Mammary epithelial cell (primary cell): ENCODE data around the gene CD28.

Experiments
- EZH2 ChIP-seq: IDR thresholded peaks from 2 replicates; pipeline ENCODE4 v1.6.1; 2012; ENCODE audit warnings: low read length, inconsistent platforms, borderline replicate concordance
- TF ChIP-seq, protein P1 (sequence below), 2 donors: IDR thresholded peaks in 1 of 2; conservative IDR thresholded peaks in 1 of 2; 2 replicates each; pipeline ENCODE4 v1.5.1; 2011 to 2012; ENCODE audit warnings: inconsistent platforms in 2 of 2, low read length in 2 of 2, mild to moderate bottlenecking in 2 of 2, control low read depth in 1 of 2, low read depth in 1 of 2; ENCODE audit not compliant: insufficient read depth in 1 of 2; ENCODE audit errors: extremely low read depth in 1 of 2

DNA sequence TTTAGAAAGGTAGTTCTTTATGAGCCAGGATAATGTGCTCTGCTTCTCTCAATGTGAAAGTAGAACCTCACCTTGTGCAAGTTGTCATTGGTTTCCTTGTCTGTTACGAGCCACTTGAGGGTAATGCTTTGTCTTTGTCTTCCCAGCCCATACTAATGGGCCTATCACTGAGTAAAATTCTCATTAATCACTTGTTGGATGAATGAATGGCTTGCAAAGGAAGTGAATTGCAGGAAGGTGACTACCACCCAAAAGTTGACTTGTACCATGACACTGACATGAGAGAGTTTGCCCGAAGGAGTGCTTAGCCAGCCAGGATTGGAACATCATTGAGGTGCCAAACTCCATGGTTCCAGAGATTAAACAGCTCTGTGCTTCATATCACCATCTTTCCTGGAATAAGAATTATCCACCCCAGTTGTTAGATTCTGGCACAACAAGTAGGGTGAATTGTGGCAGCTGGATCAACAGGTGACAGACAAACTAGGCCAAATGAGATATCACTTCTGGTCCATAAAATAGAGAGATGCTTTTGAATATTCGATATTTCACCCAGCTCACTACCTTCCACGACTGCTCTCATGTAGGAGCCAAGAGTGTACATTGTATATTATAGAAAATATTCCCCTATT is 20.5 kb upstream of the CD28 start:
- TF ChIP-seq, protein P1, sequence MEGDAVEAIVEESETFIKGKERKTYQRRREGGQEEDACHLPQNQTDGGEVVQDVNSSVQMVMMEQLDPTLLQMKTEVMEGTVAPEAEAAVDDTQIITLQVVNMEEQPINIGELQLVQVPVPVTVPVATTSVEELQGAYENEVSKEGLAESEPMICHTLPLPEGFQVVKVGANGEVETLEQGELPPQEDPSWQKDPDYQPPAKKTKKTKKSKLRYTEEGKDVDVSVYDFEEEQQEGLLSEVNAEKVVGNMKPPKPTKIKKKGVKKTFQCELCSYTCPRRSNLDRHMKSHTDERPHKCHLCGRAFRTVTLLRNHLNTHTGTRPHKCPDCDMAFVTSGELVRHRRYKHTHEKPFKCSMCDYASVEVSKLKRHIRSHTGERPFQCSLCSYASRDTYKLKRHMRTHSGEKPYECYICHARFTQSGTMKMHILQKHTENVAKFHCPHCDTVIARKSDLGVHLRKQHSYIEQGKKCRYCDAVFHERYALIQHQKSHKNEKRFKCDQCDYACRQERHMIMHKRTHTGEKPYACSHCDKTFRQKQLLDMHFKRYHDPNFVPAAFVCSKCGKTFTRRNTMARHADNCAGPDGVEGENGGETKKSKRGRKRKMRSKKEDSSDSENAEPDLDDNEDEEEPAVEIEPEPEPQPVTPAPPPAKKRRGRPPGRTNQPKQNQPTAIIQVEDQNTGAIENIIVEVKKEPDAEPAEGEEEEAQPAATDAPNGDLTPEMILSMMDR (conservative IDR thresholded peaks at IDR 0.05 in 1 of 2, IDR thresholded peaks at IDR 0.05 in 1 of 2; ENCODE audit: extremely low read depth in 1 of 2, insufficient read depth in 1 of 2, low read depth in 1 of 2, low read length in 2 of 2), result no peak
- TF ChIP-seq EZH2, result no peak
